Ovary (tissue), 3 donors: Measurements from ENCODE around the gene AMPH.

Experiments
- POLR2A ChIP-seq: fragments of 450-650 bp; IDR thresholded peaks from one replicate; pipeline ENCODE4 v1.6.1; 2017; ENCODE audit warnings: antibody characterized with exemption, mild to moderate bottlenecking, moderate library complexity
- TF ChIP-seq, protein P1 (sequence below), 3 donors: fragments of 450-650 bp in 2 of 3; fragments of 200-600 bp in 1 of 3; IDR thresholded peaks; one replicate each; pipeline versions ENCODE4 v1.5.1 to v1.8.0; 2016 to 2022; ENCODE audit warnings: antibody characterized with exemption in 3 of 3, mild to moderate bottlenecking in 1 of 3
- donor health status: DM: no; HTN: no; CAD: no.

DNA sequence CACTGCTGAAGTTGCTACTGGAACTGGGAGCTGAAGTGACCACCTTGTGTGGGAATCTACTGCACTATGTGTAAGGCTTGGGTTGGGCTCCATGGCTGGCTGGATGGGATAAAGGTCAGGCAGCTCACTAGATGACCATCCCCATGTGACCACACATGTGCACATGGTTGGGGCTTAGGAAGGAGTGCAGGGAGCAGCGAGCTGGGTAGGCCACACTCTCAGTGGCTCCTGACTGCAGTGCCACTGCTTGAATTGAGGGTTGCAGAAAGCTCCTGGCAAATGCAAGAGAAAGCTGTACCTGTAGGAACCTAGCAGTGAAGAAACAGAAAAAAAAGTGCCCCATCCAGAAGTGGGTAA, 47.5 kb upstream of the AMPH start:
- TF ChIP-seq, protein P1, sequence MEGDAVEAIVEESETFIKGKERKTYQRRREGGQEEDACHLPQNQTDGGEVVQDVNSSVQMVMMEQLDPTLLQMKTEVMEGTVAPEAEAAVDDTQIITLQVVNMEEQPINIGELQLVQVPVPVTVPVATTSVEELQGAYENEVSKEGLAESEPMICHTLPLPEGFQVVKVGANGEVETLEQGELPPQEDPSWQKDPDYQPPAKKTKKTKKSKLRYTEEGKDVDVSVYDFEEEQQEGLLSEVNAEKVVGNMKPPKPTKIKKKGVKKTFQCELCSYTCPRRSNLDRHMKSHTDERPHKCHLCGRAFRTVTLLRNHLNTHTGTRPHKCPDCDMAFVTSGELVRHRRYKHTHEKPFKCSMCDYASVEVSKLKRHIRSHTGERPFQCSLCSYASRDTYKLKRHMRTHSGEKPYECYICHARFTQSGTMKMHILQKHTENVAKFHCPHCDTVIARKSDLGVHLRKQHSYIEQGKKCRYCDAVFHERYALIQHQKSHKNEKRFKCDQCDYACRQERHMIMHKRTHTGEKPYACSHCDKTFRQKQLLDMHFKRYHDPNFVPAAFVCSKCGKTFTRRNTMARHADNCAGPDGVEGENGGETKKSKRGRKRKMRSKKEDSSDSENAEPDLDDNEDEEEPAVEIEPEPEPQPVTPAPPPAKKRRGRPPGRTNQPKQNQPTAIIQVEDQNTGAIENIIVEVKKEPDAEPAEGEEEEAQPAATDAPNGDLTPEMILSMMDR (IDR thresholded peaks at IDR 0.05), result no peak
- no peak for TF ChIP-seq POLR2A
